NB4 (cell line): ENCODE measurements around the gene NELFA.
A peak's percentile ranks its signal among the peaks of the same experiment; 100 is the strongest.

Experiments used
- DNase-seq: peaks from one replicate; pipeline ENCODE4 v3.0.0; 2010; ENCODE audit warnings: low read depth
- H3K4me3 ChIP-seq: one replicate; pipeline ENCODE4 v1.5.1; 2011; ENCODE audit warnings: mild to moderate bottlenecking, low read depth, low read length, moderate library complexity
- MYC ChIP-seq: IDR thresholded peaks from 2 replicates; pipeline ENCODE4 v1.6.1; 2011; ENCODE audit warnings: low read depth, low read length
- POLR2A ChIP-seq: IDR thresholded peaks from 2 replicates; pipeline ENCODE4 v1.6.1; 2011; ENCODE audit warnings: mild to moderate bottlenecking; ENCODE audit not compliant: insufficient read length; ENCODE audit errors: extremely low read depth
- TF ChIP-seq, protein P1 (sequence below): IDR thresholded peaks from one replicate; pipeline ENCODE4 v1.5.1; 2012; ENCODE audit warnings: low read depth, low read length
- TF ChIP-seq, protein P2 (sequence below): IDR thresholded peaks from 2 replicates; pipeline ENCODE4 v1.6.1; 2011; ENCODE audit warnings: low read depth, low read length

Gene NELFA

DNA sequence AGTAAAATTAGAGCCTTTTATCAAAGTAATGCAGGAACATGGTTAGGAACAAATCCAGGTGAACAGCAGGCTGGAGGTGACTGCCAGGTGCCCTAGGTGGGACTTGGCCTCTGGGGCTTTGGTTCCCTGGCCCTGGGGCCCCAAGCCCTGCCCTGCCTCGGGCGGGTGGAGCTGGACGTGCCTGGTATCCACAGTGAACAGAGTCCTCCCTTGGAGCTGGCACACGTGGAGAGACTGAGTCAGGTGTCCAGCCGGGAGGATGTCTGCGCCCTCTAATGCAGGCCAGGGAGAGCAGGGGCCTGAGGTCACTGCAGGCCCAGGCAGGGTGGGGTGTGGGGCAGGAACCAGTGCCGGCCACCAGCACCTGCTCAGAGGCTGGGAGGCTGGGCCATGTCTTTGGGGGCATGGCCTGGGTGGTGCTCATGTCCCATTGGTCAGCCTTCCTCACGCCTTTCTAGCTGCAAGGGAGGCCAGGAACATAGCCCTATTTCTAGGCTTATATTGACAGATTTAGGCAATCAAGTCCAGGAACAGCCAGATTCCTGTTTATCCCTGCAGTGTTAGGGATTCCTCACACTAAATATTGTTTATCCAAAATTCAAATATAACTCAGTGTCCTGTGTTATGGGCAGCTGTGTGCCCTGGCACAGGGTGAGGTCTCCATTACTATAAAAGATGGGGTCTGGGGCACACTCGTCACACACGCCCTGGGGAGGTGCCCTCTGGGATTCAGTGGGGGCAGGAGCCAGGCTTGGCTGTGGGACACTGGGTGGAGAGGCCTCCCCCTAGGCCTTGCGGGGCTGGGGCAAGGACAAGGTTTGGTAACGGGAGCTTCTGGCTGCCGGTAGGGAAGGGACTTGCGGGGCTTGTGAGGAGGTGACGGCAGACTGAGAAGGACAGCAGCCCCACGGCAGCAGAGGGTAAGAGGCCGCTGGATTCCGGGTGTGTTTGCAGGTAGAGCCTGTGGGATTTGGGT, 36.1 kb upstream of the NELFA start:
- TF ChIP-seq POLR2A (no peak), MYC (no peak)
- TF ChIP-seq, protein P1, sequence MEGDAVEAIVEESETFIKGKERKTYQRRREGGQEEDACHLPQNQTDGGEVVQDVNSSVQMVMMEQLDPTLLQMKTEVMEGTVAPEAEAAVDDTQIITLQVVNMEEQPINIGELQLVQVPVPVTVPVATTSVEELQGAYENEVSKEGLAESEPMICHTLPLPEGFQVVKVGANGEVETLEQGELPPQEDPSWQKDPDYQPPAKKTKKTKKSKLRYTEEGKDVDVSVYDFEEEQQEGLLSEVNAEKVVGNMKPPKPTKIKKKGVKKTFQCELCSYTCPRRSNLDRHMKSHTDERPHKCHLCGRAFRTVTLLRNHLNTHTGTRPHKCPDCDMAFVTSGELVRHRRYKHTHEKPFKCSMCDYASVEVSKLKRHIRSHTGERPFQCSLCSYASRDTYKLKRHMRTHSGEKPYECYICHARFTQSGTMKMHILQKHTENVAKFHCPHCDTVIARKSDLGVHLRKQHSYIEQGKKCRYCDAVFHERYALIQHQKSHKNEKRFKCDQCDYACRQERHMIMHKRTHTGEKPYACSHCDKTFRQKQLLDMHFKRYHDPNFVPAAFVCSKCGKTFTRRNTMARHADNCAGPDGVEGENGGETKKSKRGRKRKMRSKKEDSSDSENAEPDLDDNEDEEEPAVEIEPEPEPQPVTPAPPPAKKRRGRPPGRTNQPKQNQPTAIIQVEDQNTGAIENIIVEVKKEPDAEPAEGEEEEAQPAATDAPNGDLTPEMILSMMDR, result no peak
- TF ChIP-seq, protein P2, sequence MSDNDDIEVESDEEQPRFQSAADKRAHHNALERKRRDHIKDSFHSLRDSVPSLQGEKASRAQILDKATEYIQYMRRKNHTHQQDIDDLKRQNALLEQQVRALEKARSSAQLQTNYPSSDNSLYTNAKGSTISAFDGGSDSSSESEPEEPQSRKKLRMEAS, result no peak
- no peak for DNase-seq
- no peak overlapping the region for H3K4me3 ChIP-seq

DNA sequence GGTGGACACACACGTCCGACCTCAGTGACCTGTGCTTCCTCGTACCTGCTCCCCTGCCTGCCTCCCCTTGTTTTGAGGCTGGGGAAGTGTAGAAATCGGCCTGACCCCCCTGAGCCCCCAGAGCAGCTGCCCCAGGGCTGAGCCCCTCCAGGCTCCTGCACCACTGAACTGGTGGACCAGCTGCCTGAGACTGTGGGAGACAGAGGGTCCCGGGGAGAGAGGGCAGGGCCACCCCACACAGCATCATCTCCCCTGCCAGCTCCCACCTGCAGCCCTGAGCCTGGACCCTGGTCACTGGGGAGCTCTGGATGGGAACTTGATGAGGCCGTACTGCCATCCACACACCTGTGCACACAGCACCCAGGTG, 35.3 kb upstream of the NELFA start:
- no peak for DNase-seq
- TF ChIP-seq POLR2A (no peak), MYC (no peak)
- TF ChIP-seq, protein P1, result no peak
- TF ChIP-seq, protein P2, result no peak
- no peak overlapping the region for H3K4me3 ChIP-seq

DNA sequence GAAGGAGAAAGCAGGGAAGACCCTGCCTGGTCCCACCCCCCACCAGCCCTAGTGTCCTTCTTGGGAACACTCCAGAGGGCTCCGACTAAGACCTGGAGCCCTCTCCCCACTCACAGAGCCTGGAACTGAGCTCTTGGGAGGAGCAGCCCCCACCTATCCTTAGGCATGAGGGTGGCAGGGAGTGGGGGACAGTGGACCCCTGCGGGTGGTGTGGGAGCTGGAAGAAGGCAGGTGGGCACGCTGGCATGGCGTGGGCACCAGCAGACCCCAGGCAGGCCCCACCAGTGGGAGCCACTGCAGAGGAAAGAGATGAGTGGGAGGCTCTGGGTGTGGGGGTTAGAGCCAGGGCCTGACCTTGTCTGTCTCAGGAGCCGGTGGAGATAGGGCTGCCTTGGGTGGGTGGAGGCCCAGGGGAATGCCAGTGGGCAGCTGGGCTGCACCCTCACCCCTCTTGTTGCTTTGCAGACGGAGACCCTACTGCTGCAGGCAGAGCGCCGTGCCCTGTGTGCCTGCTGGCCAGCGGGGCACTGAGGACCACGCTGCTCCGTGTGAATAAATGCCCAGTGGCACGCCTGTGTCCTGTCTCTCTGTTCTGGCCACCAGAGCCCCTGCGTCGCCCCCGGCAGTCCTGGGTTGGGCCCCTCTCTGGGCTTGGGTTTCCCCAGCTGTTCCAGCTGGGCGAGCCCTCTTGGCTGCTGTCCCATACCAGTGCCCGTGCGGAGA, 34.8 kb upstream of the NELFA start:
- H3K4me3 ChIP-seq, result no peak overlapping the region
- DNase-seq, result no peak
- TF ChIP-seq MYC, result no peak
- TF ChIP-seq POLR2A, result no peak
- TF ChIP-seq, protein P2, result no peak
- TF ChIP-seq, protein P1, result no peak

DNA sequence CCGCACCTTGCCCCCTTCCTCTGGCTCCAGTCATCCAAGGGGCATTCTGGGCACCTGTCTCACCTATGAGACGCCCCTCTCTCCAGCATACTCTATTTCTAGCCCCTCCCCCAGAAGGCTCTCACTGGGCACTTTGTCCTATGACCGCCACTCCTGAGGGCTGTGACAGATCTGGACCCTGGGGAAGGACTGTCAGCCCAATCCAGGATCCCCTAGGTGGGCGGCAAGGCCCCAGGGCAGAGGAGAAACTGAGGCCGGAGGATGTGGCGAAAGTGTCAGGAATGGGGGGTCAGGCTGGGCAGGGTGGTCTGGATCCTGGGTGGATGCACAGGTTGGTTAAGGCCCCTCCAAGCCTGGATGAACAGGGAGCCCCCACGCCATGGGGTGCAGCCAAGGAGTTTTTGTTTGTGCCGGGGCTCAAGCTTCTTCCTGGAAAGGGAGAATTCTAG, 34.2 kb upstream of the NELFA start:
- no peak for DNase-seq
- TF ChIP-seq POLR2A, result no peak
- TF ChIP-seq, protein P1, result no peak
- TF ChIP-seq, protein P2, result no peak
- TF ChIP-seq MYC, result no peak
- H3K4me3 ChIP-seq, result no peak overlapping the region

DNA sequence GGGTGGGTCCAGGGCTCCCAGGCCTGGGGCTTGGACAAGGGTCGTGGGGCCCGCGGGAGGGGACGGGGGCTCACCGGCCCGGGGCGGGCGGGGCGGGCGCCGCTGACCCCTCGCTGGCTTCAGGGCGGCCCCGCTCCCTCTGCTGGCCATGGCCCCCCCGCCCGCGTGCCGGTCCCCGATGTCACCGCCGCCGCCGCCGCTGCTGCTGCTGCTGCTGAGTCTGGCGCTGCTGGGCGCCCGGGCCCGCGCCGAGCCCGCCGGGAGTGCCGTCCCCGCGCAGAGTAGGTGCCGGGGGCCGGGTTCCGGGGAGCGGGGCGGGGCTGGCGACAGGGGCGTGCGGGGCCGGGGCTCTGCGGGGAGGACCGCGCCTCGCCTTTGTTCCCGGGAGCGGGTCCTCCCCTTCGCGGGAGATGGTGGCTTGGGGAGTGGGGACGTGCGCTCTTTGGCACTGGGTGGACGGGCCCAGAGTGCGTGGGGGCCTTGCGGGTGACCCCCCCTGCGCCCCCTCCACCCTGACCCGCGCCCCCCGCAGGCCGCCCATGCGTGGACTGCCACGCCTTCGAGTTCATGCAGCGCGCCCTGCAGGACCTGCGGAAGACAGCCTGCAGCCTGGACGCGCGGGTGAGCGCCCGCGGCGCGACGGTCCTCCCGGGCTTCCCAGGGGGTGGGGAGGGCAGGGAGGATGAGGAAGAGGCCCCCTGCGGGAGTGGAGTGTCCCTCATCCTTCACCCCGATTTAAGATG, 33.6 kb upstream of the NELFA start:
- H3K4me3 ChIP-seq, result peak overlapping the region; percentile 57

More for the DNA sequence above, 33.6 kb upstream of the NELFA start:
- TF ChIP-seq, protein P1, result no peak
- TF ChIP-seq, protein P2, result no peak
- TF ChIP-seq MYC (no peak), POLR2A (no peak)
- DNase-seq, result peak; percentile 62
